OCI-LY7 (cell line): ENCODE data around the gene OR51E2. TPM values are rescaled to one million over a fixed set of nuclear protein-coding genes. Genes with fewer than 3 reads are reported as not detected.

ENCODE experiments used
- BruUV-seq: library from RNA; stranded (reverse); fragments of 400-500 nt; replicated peaks from 2 replicates; lab custom pipeline; 2021; lab: Mats Ljungman, UMichigan
- CTCF ChIA-PET: fragments of 300-600 bp; sonication (Branson Sonifier 250); formaldehyde crosslinking; loops from one replicate; lab custom pipeline; 2022; ENCODE audit warnings: antibody characterized with exemption; ENCODE audit not compliant: unreplicated experiment; lab: Charles Lee
- POLR2A ChIA-PET: fragments of 300-600 bp; sonication (Branson Sonifier 250); formaldehyde crosslinking; loops from one replicate; lab custom pipeline; 2022; ENCODE audit warnings: antibody characterized with exemption; lab: Charles Lee
- DNase-seq: peaks from one replicate; pipeline ENCODE4 v3.0.0-alpha.2; 2015; ENCODE audit warnings: low spot score
- H2AFZ ChIP-seq: fragments of 200-600 bp; sonication (generic), shearing (Covaris generic); 2 replicates; pipeline ENCODE4 v1.6.1; 2014; ENCODE audit warnings: mild to moderate bottlenecking, antibody characterized with exemption, low read length, moderate library complexity
- H3K27ac ChIP-seq: fragments of 200-600 bp; sonication (generic); 2 replicates; pipeline ENCODE4 v1.5.1; 2014; ENCODE audit warnings: mixed run types, low read depth, mild to moderate bottlenecking, moderate library complexity, low read length, inconsistent platforms; ENCODE audit not compliant: poor library complexity, severe bottlenecking
- H3K36me3 ChIP-seq: fragments of 200-600 bp; sonication (generic); 2 replicates; pipeline ENCODE4 v1.6.1; 2014; ENCODE audit warnings: mild to moderate bottlenecking, antibody characterized with exemption, low read length, moderate library complexity, mixed read lengths; ENCODE audit not compliant: insufficient read depth
- H3K4me1 ChIP-seq: fragments of 200-600 bp; sonication (generic); 2 replicates; pipeline ENCODE4 v1.5.1; 2014; ENCODE audit warnings: mild to moderate bottlenecking, low read length; ENCODE audit not compliant: insufficient read depth, poor library complexity, severe bottlenecking
- H3K4me2 ChIP-seq: fragments of 200-600 bp; sonication (generic); 2 replicates; pipeline ENCODE4 v1.6.1; 2014; ENCODE audit warnings: mild to moderate bottlenecking, low read length
- H3K4me3 ChIP-seq: fragments of 200-600 bp; sonication (generic); 2 replicates; pipeline ENCODE4 v1.5.1; 2014; ENCODE audit warnings: mild to moderate bottlenecking, low read depth, low read length; ENCODE audit not compliant: poor library complexity, severe bottlenecking
- H3K79me2 ChIP-seq: fragments of 200-600 bp; sonication (generic); 2 replicates; pipeline ENCODE4 v1.6.1; 2016; ENCODE audit warnings: low read depth, mild to moderate bottlenecking, low read length, moderate library complexity, mixed read lengths; ENCODE audit not compliant: insufficient read depth
- H3K9me2 ChIP-seq: fragments of 200-600 bp; sonication (generic); 2 replicates; pipeline ENCODE4 v1.6.1; 2016; ENCODE audit warnings: mild to moderate bottlenecking, low read length, mixed read lengths; ENCODE audit not compliant: insufficient read depth
- H3K9me3 ChIP-seq: fragments of 200-600 bp; sonication (generic); 2 replicates; pipeline ENCODE4 v1.6.1; 2014; ENCODE audit warnings: mild to moderate bottlenecking, mixed run types, low read length, mixed read lengths
- H4K20me1 ChIP-seq: fragments of 200-600 bp; sonication (generic); 2 replicates; pipeline ENCODE4 v1.6.1; 2014; ENCODE audit warnings: mild to moderate bottlenecking, antibody characterized with exemption, low read length, moderate library complexity, mixed read lengths; ENCODE audit not compliant: insufficient read depth
- CTCF ChIP-seq: fragments of 200-600 bp; sonication (generic); conservative IDR thresholded peaks from 2 replicates; pipeline ENCODE4 v1.5.1; 2014; ENCODE audit warnings: mild to moderate bottlenecking, antibody characterized with exemption, low read length, moderate library complexity, mixed read lengths
- EZH2phosphoT487 ChIP-seq: fragments of 200-600 bp; sonication (generic); IDR thresholded peaks from 2 replicates; pipeline ENCODE4 v1.6.1; 2018; ENCODE audit warnings: low read depth, borderline replicate concordance, mild to moderate bottlenecking, mixed run types, antibody characterized with exemption, low read length, moderate library complexity, mixed read lengths
- intact Hi-C: fragments of 100-400 bp; cut with micrococcal nuclease; formaldehyde crosslinking; loops from one replicate; pipeline ENCODE4 v1.10.0; 2022; ENCODE audit not compliant: unreplicated experiment
- total RNA-seq, 2 experiments: library from RNA; depleted of rRNA in 1 of 2; stranded (reverse); fragments of >200 nt in 1 of 2; shearing (Covaris generic) in 1 of 2; gene quantifications; 2 replicates each; pipeline ENCODE4 v1.2.3, GENCODE V29; 2014 to 2022

Gene OR51E2
- total RNA-seq, 2 experiments from 2014 or later = not detected

DNA sequence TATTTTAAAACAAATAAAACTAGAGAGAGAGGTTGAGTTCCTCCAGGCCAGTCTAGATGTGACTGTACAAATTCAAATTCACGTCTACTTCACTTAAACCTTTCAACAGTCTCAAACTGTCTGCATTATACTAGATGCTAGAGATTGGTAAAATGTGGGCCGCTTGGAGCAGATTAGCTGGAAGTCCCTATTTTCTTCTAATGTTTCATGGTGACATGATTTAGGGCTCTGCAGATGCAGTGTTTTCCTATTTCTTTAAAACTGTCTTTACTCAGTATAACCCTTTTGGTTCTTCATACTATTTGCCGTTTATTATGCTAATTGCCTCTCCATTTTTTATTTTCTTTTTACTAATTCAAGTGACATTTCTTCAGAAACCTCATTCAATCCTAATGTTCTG lies 33.5 kb downstream of the OR51E2 start:
- intact Hi-C loops = no loop called here
- ChIA-PET CTCF (no interaction called here), POLR2A (no interaction called here)
- H3K79me2 ChIP-seq = no peaks in the 10 kb centered on the region
- H3K9me3 ChIP-seq = no peaks in the 10 kb centered on the region
- no peak for DNase-seq
- no peaks in the 10 kb centered on the region for H3K36me3 ChIP-seq
- no peaks in the 10 kb centered on the region for H3K4me1 ChIP-seq
- no peaks in the 10 kb centered on the region for H3K9me2 ChIP-seq
- no peak overlapping the region for H3K4me3 ChIP-seq
- no peak overlapping the region for H3K4me2 ChIP-seq
- TF ChIP-seq EZH2phosphoT487 (no peak), CTCF (no peak)
- H3K27ac ChIP-seq = no peak overlapping the region
- no peaks in the 10 kb centered on the region for H4K20me1 ChIP-seq
- no TSS peak for BruUV-seq
- no peak overlapping the region for H2AFZ ChIP-seq

DNA sequence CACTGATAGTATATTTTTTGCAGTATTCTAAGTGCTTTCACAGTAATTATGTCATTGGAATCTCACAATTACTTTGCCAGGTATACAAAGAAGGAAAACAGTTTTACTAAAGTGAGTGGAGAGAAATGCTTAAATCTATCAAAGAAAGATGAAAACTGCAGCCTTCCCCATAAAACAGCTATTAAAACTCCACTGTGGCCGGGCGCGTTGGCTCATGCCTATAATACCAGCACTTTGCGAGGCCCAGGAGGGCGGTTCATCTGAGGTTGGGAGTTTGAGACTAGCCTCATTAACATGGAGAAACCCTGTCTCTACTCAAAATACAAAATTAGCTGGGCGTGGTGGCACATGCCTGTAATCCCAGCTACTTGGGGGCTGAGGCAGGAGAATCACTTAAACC lies 34.8 kb downstream of the OR51E2 start:
- no peaks in the 10 kb centered on the region for H3K9me3 ChIP-seq
- TF ChIP-seq CTCF (no peak), EZH2phosphoT487 (no peak)
- H3K27ac ChIP-seq = no peak overlapping the region
- H2AFZ ChIP-seq = no peak overlapping the region
- no peaks in the 10 kb centered on the region for H3K9me2 ChIP-seq
- no peaks in the 10 kb centered on the region for H3K4me1 ChIP-seq
- no peak overlapping the region for H3K4me2 ChIP-seq
- CTCF ChIA-PET = no interaction called here
- POLR2A ChIA-PET = no interaction called here
- no TSS peak for BruUV-seq
- intact Hi-C loops = no loop called here
- no peak overlapping the region for H3K4me3 ChIP-seq
- no peaks in the 10 kb centered on the region for H4K20me1 ChIP-seq
- no peaks in the 10 kb centered on the region for H3K79me2 ChIP-seq
- no peak for DNase-seq
- H3K36me3 ChIP-seq = no peaks in the 10 kb centered on the region

DNA sequence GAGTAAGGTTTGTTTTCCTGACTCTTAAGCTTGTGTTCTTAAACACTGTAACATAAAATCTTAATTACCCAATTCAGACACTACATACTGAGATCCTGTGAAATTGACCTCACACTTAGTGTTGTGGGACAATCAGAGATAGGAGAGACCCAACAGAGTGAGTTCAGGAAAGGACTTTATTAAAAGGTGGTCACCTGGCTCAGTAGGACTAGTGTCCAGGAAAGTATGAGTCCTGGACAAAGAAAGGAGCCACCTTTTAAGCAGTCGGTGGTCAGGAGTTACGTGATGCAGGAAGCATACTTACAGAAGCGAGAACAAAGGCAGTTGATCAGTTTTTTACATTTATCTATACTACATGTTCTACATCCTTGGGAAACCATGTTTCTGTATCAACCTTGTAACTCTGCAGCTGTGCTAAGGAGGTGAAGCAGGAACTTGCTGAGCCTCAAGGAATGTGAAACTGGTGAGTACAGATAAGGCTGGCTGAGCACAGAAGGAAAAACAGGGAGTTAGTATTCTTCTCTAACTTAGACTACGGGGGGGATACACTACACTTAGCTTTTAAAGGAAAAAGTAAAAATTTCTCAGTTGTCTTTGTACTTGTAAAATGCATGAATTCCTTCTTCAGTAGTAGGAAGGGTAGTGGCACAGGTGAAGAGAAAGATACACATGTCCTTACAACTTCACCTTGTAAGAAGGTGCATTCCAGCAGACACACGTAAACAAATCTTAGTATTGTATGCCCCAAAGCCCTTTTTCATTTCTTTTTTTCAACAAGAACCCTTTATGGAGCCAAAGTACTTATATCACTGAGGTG lies 38.8 kb downstream of the OR51E2 start:
- H4K20me1 ChIP-seq = no peaks in the 10 kb centered on the region
- ChIA-PET CTCF (no interaction called here), POLR2A (interaction anchor here (0.7 kb wide), 1 partner anchor 9 kb away, joined by 3 read pairs; no protein-coding TSS in a partner anchor)
- TF ChIP-seq EZH2phosphoT487 = no peak
- no peak for TF ChIP-seq CTCF
- no peak overlapping the region for H3K4me2 ChIP-seq
- BruUV-seq = no TSS peak
- H3K79me2 ChIP-seq = no peaks in the 10 kb centered on the region
- H3K36me3 ChIP-seq = no peaks in the 10 kb centered on the region
- no peak overlapping the region for H3K27ac ChIP-seq
- H3K4me1 ChIP-seq = no peaks in the 10 kb centered on the region
- no peaks in the 10 kb centered on the region for H3K9me3 ChIP-seq
- H3K4me3 ChIP-seq = no peak overlapping the region
- no peaks in the 10 kb centered on the region for H3K9me2 ChIP-seq
- intact Hi-C loops = no loop called here
- DNase-seq = no peak
- H2AFZ ChIP-seq = no peak overlapping the region
